Neural progenitor cell (in vitro differentiated cells): ENCODE results near the gene IGFLR1.

ENCODE experiments used
- EZH2 ChIP-seq: fragments of 200-600 bp; sonication (generic); IDR thresholded peaks from 2 replicates; pipeline ENCODE4 v1.6.1; 2017; ENCODE audit warnings: antibody characterized with exemption, mild to moderate bottlenecking, moderate library complexity
- TF ChIP-seq, protein P1 (sequence below): fragments of 200-600 bp; sonication (generic); IDR thresholded peaks from 2 replicates; pipeline ENCODE4 v1.5.1; 2017; ENCODE audit warnings: antibody characterized with exemption, mild to moderate bottlenecking

GRCh38 chr19:35759697-35760096, 17.4 kb upstream of the IGFLR1 start:
- TF ChIP-seq, protein P1, sequence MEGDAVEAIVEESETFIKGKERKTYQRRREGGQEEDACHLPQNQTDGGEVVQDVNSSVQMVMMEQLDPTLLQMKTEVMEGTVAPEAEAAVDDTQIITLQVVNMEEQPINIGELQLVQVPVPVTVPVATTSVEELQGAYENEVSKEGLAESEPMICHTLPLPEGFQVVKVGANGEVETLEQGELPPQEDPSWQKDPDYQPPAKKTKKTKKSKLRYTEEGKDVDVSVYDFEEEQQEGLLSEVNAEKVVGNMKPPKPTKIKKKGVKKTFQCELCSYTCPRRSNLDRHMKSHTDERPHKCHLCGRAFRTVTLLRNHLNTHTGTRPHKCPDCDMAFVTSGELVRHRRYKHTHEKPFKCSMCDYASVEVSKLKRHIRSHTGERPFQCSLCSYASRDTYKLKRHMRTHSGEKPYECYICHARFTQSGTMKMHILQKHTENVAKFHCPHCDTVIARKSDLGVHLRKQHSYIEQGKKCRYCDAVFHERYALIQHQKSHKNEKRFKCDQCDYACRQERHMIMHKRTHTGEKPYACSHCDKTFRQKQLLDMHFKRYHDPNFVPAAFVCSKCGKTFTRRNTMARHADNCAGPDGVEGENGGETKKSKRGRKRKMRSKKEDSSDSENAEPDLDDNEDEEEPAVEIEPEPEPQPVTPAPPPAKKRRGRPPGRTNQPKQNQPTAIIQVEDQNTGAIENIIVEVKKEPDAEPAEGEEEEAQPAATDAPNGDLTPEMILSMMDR = no peak
- TF ChIP-seq EZH2 = no peak
